Measurements from ENCODE around the gene IFNA4. TPM values are rescaled to one million over a fixed set of nuclear protein-coding genes. Genes with fewer than 3 reads are reported as not detected.

Gene IFNA4
- polyA plus RNA-seq, 1 donor from 2014 or later = not detected

DNA sequence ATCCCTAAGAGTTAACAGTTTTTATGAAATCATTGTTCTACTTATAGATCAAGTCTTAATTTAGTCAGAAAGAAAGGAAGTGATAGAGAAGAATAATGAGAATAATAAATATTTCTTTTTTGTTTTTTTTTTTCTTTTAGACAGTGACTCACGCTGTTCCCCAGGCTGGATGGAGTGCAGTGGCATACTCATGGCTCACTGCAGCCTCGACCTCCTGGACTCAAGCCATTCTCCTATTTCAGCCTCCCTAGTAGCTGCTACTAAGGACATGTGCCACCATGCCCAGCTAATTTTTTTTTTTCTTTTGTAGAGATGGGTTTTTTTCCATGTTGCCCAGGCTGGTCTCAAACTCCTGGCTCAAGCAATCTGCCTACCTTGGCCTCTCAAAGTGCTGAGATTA, 31.9 kb downstream of the IFNA4 start:
- Histone ChIP-seq H3K9me3 (ENCODE audit: low read length) (no peaks in the 10 kb centered on the region), H3K9ac (ENCODE audit: low read length) (no peak overlapping the region), H3K9me2 (ENCODE audit: insufficient read depth, low read length) (no peaks in the 10 kb centered on the region), H4K20me1 (ENCODE audit: insufficient read depth) (no peaks in the 10 kb centered on the region), H3F3A (ENCODE audit: insufficient read depth, low read length, poor library complexity, severe bottlenecking) (no peaks in the 10 kb centered on the region), H2AFZ (ENCODE audit: low read depth, low read length) (no peak overlapping the region), H3K4me3 (ENCODE audit: low read length) (no peak overlapping the region), H3K36me3 (ENCODE audit: insufficient read depth, low read length) (no peaks in the 10 kb centered on the region), H3K79me2 (replicated peaks; ENCODE audit: insufficient read depth, low read length) (no peaks in the 10 kb centered on the region), H3K4me2 (ENCODE audit: low read length) (no peak overlapping the region), H3K27ac (ENCODE audit: low read length) (no peak overlapping the region), H3K27me3 (ENCODE audit: insufficient read depth, low read depth, low read length) (no peaks in the 10 kb centered on the region)
- TF ChIP-seq, protein P1, sequence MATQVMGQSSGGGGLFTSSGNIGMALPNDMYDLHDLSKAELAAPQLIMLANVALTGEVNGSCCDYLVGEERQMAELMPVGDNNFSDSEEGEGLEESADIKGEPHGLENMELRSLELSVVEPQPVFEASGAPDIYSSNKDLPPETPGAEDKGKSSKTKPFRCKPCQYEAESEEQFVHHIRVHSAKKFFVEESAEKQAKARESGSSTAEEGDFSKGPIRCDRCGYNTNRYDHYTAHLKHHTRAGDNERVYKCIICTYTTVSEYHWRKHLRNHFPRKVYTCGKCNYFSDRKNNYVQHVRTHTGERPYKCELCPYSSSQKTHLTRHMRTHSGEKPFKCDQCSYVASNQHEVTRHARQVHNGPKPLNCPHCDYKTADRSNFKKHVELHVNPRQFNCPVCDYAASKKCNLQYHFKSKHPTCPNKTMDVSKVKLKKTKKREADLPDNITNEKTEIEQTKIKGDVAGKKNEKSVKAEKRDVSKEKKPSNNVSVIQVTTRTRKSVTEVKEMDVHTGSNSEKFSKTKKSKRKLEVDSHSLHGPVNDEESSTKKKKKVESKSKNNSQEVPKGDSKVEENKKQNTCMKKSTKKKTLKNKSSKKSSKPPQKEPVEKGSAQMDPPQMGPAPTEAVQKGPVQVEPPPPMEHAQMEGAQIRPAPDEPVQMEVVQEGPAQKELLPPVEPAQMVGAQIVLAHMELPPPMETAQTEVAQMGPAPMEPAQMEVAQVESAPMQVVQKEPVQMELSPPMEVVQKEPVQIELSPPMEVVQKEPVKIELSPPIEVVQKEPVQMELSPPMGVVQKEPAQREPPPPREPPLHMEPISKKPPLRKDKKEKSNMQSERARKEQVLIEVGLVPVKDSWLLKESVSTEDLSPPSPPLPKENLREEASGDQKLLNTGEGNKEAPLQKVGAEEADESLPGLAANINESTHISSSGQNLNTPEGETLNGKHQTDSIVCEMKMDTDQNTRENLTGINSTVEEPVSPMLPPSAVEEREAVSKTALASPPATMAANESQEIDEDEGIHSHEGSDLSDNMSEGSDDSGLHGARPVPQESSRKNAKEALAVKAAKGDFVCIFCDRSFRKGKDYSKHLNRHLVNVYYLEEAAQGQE (IDR thresholded peaks at IDR 0.05; ENCODE audit: borderline replicate concordance) = no peak
- TF ChIP-seq RAD21 (conservative IDR thresholded peaks at IDR 0.05) = no peak
- TF ChIP-seq EZH2 (IDR thresholded peaks at IDR 0.05; ENCODE audit: borderline replicate concordance, insufficient read depth, low read length, poor library complexity, severe bottlenecking) = no peak
- TF ChIP-seq CTCF (IDR thresholded peaks at IDR 0.05; ENCODE audit: poor library complexity, severe bottlenecking) = no peak
- no peak for TF ChIP-seq SMC3 (conservative IDR thresholded peaks at IDR 0.05; ENCODE audit: poor library complexity)
- no peak for TF ChIP-seq EP300 (conservative IDR thresholded peaks at IDR 0.05; ENCODE audit: poor library complexity, severe bottlenecking)
- no peak for TF ChIP-seq POLR2AphosphoS5 (IDR thresholded peaks at IDR 0.05)
- TF ChIP-seq TAF1 (IDR thresholded peaks at IDR 0.05; ENCODE audit: low read depth) = no peak
- TF ChIP-seq MXI1 (conservative IDR thresholded peaks at IDR 0.05; ENCODE audit: poor library complexity, severe bottlenecking) = no peak

DNA sequence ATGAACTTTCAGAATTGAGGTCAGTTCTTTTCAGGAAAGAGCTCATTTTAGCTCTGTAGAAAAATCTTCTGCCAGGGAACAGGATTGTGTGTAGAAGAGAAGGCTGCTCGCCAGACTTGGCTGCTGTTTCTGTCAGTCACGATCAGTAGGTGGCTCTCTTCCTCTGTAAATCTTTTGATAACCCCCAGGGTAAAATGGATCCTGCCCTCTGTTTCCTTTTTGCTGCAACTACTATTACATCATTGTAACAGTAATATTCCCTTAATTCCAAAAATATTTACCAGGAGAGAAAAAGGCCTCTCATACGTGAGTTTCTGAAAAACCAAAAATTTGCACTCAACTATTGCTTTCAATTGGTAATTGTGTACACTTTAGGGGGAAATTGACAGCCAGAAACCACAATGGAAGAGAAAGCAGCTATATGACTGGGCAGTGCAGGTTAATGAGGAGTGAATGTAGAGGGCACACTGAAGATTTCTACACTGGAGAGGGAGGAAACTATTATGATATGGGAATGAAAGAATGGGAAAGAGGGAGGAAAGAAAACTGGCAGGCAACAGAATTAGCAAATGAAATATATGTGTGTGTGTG, 33.3 kb downstream of the IFNA4 start:
- Histone ChIP-seq H3K4me3 (ENCODE audit: low read length) (no peak overlapping the region), H3K27ac (ENCODE audit: low read length) (no peak overlapping the region), H3F3A (ENCODE audit: insufficient read depth, low read length, poor library complexity, severe bottlenecking) (no peaks in the 10 kb centered on the region), H3K4me2 (ENCODE audit: low read length) (no peak overlapping the region), H3K9me3 (ENCODE audit: low read length) (no peaks in the 10 kb centered on the region), H3K79me2 (replicated peaks; ENCODE audit: insufficient read depth, low read length) (no peaks in the 10 kb centered on the region), H2AFZ (ENCODE audit: low read depth, low read length) (no peak overlapping the region), H3K27me3 (ENCODE audit: insufficient read depth, low read depth, low read length) (no peaks in the 10 kb centered on the region), H3K9ac (ENCODE audit: low read length) (no peak overlapping the region), H4K20me1 (ENCODE audit: insufficient read depth) (no peaks in the 10 kb centered on the region), H3K36me3 (ENCODE audit: insufficient read depth, low read length) (no peaks in the 10 kb centered on the region), H3K9me2 (ENCODE audit: insufficient read depth, low read length) (no peaks in the 10 kb centered on the region)
- TF ChIP-seq EZH2 (IDR thresholded peaks at IDR 0.05; ENCODE audit: borderline replicate concordance, insufficient read depth, low read length, poor library complexity, severe bottlenecking) (no peak), POLR2AphosphoS5 (IDR thresholded peaks at IDR 0.05) (no peak), RAD21 (conservative IDR thresholded peaks at IDR 0.05) (peak; percentile 51), CTCF (IDR thresholded peaks at IDR 0.05; ENCODE audit: poor library complexity, severe bottlenecking) (peak; percentile 56)
